ENCODE measurements around the gene FBXW12.

DNA sequence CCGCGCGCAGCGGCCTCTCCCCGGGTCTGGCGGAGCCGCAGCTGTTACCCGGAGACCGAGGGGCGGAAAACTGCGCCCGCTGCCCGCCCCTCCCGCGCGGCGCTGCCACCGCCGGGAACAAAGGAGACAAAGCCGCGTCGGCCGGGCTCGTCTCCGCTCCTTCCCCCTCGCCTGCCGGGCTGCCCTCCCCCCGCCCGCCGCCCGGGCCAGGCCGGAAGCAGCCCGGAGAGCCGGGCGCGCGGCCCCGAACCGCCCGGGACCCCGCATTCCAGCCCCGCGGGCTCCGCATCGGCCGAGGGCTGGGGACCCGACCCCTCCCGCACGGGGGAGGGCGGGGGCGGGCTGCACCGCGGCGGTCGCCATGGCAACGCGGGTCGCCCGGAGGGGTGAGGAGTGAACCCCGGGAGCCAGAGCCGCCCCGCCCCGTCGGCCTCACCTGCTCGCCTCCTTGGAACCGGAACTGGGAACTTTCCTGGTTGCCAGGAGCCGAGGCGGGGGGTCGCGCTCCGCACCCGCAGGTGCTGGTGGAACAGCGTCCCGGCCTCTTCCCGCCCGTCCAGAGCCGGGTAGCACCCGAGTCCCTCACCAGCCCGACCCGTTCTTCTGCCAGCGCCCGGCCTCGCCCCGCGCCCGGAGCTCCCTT, 57.4 kb downstream of the FBXW12 start:
- TF ChIP-seq, protein P1, sequence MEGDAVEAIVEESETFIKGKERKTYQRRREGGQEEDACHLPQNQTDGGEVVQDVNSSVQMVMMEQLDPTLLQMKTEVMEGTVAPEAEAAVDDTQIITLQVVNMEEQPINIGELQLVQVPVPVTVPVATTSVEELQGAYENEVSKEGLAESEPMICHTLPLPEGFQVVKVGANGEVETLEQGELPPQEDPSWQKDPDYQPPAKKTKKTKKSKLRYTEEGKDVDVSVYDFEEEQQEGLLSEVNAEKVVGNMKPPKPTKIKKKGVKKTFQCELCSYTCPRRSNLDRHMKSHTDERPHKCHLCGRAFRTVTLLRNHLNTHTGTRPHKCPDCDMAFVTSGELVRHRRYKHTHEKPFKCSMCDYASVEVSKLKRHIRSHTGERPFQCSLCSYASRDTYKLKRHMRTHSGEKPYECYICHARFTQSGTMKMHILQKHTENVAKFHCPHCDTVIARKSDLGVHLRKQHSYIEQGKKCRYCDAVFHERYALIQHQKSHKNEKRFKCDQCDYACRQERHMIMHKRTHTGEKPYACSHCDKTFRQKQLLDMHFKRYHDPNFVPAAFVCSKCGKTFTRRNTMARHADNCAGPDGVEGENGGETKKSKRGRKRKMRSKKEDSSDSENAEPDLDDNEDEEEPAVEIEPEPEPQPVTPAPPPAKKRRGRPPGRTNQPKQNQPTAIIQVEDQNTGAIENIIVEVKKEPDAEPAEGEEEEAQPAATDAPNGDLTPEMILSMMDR (IDR thresholded peaks at IDR 0.05; ENCODE audit: insufficient read depth, low read length, poor library complexity, severe bottlenecking) = no peak
- TF ChIP-seq EZH2phosphoT487 (conservative IDR thresholded peaks at IDR 0.05; ENCODE audit: low read length) = no peak

All from SU-DHL-6 (cell line).